Glomerular endothelial cell (primary cell): ENCODE data around the gene ATP5MC2. TPM values are rescaled to one million over a fixed set of nuclear protein-coding genes. Genes with fewer than 3 reads are reported as not detected.
"Not testable (repeated sequence)": the region's sequence is repeated elsewhere in the genome, so short reads cannot be mapped to it uniquely, and the experiment has no call there.

ENCODE experiments used
- DNase-seq: peaks from one replicate; pipeline ENCODE4 v3.0.0-alpha.2; 2011; ENCODE audit warnings: low read depth, low spot score; ENCODE audit errors: extremely low read depth
- total RNA-seq: library from RNA; depleted of rRNA; stranded (reverse); fragments of >200 nt; gene quantifications from 2 replicates; pipeline ENCODE4 v1.2.3, GENCODE V29; 2015

The ATP5MC2 gene
- total RNA-seq, 1 donor from 2014 or later, result 301 TPM

- DNase-seq, result no peak
Measured at GRCh38 chr12:53695152-53696145, 19.6 kb upstream of the ATP5MC2 start.

GRCh38 chr12:53694756-53695151 lies 18.9 kb upstream of the ATP5MC2 start:
- DNase-seq, result no peak

GRCh38 chr12:53688134-53688533 lies 12.3 kb upstream of the ATP5MC2 start:
- no peak for DNase-seq

GRCh38 chr12:53686436-53686835 lies 10.6 kb upstream of the ATP5MC2 start:
- no peak for DNase-seq

DNA sequence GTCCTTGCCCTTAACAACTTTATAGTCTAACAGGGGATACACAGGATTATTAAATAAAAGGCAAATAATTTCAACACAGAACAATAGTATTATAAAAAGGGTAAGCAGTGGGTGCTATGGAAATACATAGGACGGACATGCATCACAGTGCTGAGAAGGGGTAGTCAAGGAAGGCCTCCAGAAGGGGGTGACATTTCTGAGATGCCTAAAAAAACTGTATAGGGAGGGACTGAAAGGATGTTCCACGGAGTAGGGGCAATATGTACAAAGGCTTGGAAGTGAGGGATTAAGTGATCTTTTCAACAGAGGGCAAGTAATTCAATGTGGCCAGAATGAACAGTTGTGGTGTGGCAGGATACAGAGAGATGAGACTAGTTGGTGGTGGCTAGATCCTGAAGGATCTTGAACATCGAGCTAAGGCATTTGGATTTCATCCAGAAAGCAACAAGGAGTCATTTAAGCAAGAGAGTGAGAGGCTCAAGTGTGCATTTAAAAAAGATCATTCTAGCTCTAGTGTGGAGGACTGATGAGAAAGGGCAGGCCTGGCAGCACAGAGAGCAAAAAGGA lies 8.9 kb upstream of the ATP5MC2 start:
- DNase-seq, result no peak

DNA sequence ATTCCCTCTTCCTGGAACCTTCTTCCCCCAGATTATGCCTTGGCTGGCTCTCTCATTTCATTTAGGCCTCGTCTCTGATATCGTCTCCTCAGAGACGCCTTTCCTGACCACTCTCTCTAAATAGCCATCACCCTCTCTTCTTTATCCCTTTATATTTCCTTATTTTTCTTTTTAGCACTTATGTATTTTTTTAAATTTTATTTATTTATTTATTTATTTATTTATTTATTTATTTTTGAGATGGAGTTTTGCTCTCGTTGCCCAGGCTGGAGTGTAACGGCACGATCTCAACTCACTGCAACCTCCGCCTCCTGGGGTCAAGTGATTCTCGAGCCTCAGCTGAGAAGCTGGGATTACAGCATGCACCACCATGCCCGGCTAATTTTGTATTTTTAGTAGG lies 8.1 kb upstream of the ATP5MC2 start:
- no peak for DNase-seq

DNA sequence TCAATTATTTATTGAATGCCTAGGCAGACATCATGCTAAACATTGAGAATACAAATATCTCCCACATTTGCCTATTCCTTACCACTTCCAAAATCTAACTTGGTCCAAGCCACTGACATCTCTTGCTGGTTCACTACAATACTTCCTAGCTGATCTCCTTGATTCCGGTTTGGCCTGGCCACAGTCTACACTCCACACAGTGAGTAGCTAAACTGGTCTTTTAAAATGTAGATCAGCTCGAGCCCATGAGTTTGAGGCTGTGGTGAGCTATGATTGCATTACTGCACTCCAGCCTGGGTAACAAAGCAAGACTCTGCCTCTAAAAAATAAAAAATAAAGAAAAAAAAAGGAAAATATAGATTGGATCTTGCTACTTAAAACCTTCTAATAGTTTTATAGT lies 7.6 kb upstream of the ATP5MC2 start:
- no peak for DNase-seq

DNA sequence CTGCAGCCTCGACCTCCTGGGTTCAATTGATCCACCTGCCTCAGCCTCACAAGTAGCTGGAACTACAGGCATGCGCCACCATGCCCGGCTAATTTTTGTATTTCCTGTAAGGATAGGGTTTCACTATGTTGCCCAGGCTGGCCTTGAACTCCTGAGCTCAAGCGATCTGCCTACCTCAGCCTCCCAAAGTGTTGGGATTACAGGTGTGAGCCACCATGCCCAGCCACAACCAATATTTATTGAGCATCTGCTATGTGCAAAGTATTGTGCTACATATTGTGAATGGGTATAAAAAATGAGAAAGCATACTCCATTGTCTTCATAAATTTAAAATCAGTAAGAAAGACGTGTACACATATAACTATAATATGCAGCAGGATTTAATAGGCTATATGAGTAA lies 4.2 kb upstream of the ATP5MC2 start:
- not testable (repeated sequence) for DNase-seq

GRCh38 chr12:53677800-53678148 lies 1.9 kb upstream of the ATP5MC2 start:
- DNase-seq, result no peak

DNA sequence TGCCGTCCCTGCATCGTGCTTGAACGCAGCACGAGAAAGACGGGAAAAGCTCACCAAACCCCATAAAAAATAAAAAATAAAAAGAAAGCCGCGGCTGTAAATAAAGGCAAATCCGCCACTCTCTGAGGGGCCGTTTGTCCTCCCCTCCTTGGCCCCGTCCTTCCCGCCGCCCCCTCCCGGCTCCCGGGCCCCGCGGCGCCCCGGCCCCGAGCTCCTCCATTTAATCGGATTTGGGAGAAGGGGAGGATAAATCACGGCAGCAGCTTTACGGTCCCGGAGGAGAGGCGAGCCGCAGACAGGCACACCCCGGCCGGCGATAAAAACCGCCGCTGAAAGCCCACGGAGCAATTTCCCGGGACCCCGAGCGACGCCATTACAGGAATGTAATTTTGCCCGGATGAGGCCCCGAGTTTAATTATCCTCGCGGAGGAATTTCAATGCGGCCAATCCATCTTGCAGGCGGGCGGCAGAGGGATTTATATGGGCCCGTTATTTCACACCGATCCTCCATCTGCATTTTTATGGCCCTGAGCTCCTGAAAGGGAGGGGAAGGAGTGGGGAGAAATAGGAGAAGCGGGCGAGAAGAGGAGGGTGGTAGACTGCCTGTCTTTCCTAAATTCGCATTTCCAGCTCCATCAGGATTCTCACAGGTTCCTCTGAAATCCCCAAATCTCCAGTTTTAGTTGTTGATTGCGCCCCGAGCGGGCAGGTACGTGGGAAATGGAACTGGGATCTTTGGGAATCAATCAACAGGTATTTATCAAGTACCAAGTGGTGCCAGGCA lies 1.3 kb upstream of the ATP5MC2 start:
- no peak for DNase-seq

GRCh38 chr12:53676656-53677015 lies 753 bp upstream of the ATP5MC2 start:
- no peak for DNase-seq

DNA sequence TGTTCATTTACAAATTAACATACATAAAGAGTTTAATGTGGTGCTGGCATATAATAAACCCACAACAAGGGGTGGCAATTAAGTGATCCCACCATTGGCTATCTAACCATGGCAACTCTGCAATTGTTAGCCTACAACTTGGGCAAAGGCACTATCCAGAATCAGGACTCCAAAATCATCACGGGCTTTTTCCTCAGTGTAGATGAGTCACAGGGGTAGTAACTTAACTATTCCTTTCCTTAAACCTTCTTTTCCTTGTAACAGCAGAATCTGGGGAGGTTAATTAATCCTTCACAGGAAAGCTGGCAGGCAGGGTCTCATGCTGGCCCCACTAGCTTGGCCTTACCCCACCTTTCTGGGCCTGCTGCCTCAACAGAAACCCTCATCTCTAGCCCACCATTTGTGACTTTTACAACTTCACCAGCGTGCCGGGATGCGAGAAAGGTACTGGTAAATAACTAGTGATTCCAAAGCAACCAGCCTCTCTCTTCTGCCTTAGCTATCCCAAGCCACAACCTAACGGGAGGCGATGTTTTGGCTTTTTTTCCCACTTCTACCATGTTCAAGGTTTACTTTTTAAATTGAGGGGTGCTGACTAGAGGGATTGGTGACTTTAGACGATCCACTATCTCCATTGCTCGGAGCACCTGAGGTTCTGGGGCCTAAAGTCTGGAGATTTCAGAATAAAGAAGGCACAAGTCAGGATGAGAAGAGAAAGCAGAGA lies 744 bp downstream of the ATP5MC2 start:
- no peak for DNase-seq

DNA sequence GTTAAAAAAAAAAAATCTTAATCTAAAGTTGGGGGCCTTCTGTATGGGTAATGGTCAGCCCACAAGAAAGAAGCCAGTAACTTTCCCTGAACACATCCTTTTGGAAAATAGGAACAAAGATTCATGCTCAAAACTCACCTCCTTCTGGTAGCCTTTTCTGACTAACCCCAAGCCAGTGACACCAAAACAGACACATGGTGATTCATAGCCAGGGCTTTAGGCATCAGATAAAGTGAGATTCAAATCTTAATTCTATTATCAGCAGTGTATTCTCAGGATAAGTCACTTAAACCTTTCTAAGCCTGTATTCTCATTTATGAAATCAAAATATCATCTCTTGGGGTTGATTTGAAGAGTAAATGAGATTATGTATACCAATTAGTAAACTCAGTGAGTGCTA lies 4.9 kb downstream of the ATP5MC2 start:
- DNase-seq, result no peak

- DNase-seq, result no peak
Measured at GRCh38 chr12:53670308-53670707, 5.6 kb downstream of the ATP5MC2 start.

- DNase-seq, result no peak
Measured at GRCh38 chr12:53667080-53667479, 8.8 kb downstream of the ATP5MC2 start.

- DNase-seq, result no peak
Measured at GRCh38 chr12:53664936-53665335, 10.9 kb downstream of the ATP5MC2 start.

DNA sequence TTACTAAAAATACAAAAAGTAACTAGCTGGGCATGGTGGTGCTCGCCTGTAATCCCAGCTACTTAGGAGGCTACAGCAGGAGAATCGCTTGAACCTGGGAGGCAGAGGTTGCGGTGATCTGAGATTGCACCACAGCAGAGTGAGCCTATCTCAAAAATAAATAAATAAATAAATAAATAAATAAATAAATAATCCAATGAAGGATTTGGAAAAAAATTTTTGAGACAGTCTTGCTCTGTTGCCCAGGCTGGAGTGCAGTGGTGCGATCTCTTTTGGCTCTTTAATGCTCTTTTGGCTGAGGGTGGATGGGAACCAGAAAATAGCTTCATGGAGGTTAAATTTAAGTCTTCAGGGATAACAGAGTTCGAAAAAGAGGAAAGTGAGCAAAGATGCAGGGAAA lies 11.7 kb downstream of the ATP5MC2 start:
- DNase-seq, result no peak

DNA sequence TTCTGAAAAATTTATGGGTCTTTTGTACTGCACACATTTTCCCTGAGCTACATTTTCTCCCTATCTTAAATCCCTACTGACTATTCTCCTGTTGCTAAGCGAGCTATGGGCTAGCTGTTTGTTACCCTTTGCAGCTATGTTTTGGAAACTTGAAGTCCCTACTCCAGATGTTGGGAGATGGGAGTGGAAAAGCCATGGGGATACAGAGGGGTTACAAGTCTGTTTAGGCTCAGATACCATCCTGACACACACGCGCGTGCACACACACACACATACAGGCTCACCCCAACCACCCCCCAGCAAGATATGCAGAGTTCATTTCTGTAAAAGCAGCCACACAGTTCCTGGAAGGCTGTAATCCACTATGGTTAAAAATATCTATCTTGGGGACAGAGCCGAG lies 15.8 kb downstream of the ATP5MC2 start:
- DNase-seq, result no peak

DNA sequence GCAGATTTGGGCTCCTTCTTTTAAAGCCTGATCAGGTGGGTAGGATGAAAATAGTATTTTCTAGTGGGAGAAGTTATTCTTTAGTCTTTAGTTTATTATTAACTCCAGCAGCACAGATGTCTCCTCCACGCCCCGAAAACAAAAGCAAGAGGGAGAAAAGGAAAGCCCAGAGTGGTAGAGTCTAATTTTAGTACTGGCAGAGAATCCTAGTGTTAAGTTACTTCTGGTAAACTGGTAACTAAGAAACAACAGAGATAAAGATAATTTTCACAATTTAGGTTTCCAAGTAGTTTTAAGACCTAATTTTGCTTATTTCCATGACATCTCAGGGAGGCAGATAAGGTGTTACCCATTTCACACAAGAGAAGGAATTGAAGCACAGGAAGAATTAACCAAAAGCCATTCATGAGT lies 16.3 kb downstream of the ATP5MC2 start:
- DNase-seq, result no peak

- no peak for DNase-seq
Measured at GRCh38 chr12:53659011-53659551, 16.8 kb downstream of the ATP5MC2 start.

- DNase-seq, result no peak
Measured at GRCh38 chr12:53657041-53657440, 18.8 kb downstream of the ATP5MC2 start.
